SK-N-SH treated with all-trans-retinoic acid at 6 μM for 48 hours (cell line): ENCODE measurements around the gene AP1G1.

ENCODE experiments used
- ATAC-seq: fragments of 200-7000 bp; cut with Tn5 transposase; 3 replicates; pipeline ENCODE4 v1.9.1; 2020; ENCODE audit warnings: mild to moderate bottlenecking, moderate library complexity
- ARNTL ChIP-seq: fragments of 450-650 bp; formaldehyde crosslinking; IDR thresholded peaks from 2 replicates; pipeline ENCODE4 v1.5.0; 2020; ENCODE audit warnings: low read depth, mild to moderate bottlenecking, moderate library complexity, borderline replicate concordance
- BACH2 ChIP-seq: fragments of 250-450 bp; sonication (Bioruptor Pico); IDR thresholded peaks from 2 replicates; pipeline ENCODE4 v1.9.0; 2021; ENCODE audit warnings: mild to moderate bottlenecking, borderline replicate concordance
- CSDC2 ChIP-seq: fragments of 250-450 bp; sonication (Bioruptor Pico); IDR thresholded peaks from 2 replicates; pipeline ENCODE4 v1.5.0; 2020; ENCODE audit warnings: mild to moderate bottlenecking, moderate library complexity
- ESRRG ChIP-seq: fragments of 250-450 bp; sonication (Bioruptor Pico); IDR thresholded peaks from 2 replicates; pipeline ENCODE4 v1.6.1; 2021; ENCODE audit warnings: mild to moderate bottlenecking
- ISL1 ChIP-seq: fragments of 250-450 bp; sonication (Bioruptor Pico); IDR thresholded peaks from 2 replicates; pipeline ENCODE4 v2.1.2; 2022; ENCODE audit warnings: mild to moderate bottlenecking, moderate library complexity
- OSR1 ChIP-seq: fragments of 250-450 bp; sonication (Bioruptor Pico); IDR thresholded peaks from 2 replicates; pipeline ENCODE4 v1.8.0; 2022; ENCODE audit warnings: moderate library complexity, mild to moderate bottlenecking, inconsistent platforms
- PPARA ChIP-seq: fragments of 250-450 bp; sonication (Bioruptor Pico); IDR thresholded peaks from 2 replicates; pipeline ENCODE4 v1.5.0; 2020; ENCODE audit warnings: mild to moderate bottlenecking, borderline replicate concordance
- RARB ChIP-seq: fragments of 250-450 bp; sonication (Bioruptor Pico); IDR thresholded peaks from 2 replicates; pipeline ENCODE4 v1.8.0; 2021; ENCODE audit warnings: mild to moderate bottlenecking, moderate library complexity
- SNAI2 ChIP-seq: fragments of 250-450 bp; sonication (Bioruptor Pico); IDR thresholded peaks from 2 replicates; pipeline ENCODE4 v1.5.0; 2020; ENCODE audit warnings: mild to moderate bottlenecking, moderate library complexity
- TCF4 ChIP-seq: fragments of 250-450 bp; sonication (Bioruptor Pico); IDR thresholded peaks from 2 replicates; pipeline ENCODE4 v1.8.0; 2021; ENCODE audit warnings: mild to moderate bottlenecking, moderate library complexity, borderline replicate concordance
- TOX ChIP-seq: fragments of 250-450 bp; sonication (Bioruptor Pico); IDR thresholded peaks from 2 replicates; pipeline ENCODE4 v1.8.0; 2021; ENCODE audit warnings: mild to moderate bottlenecking, moderate library complexity, borderline replicate concordance
- ZC3H10 ChIP-seq: fragments of 250-450 bp; sonication (Bioruptor Pico); IDR thresholded peaks from 2 replicates; pipeline ENCODE4 v1.5.1; 2021; ENCODE audit warnings: mild to moderate bottlenecking, moderate library complexity
- ZFP3 ChIP-seq: fragments of 250-450 bp; sonication (Bioruptor Pico); IDR thresholded peaks from 2 replicates; pipeline ENCODE4 v1.5.0; 2020; ENCODE audit warnings: mild to moderate bottlenecking, moderate library complexity
- ZNF565 ChIP-seq: fragments of 450-650 bp; formaldehyde crosslinking; conservative IDR thresholded peaks from 2 replicates; pipeline ENCODE4 v1.5.0; 2020; ENCODE audit warnings: low read depth, mild to moderate bottlenecking, moderate library complexity
- ZNF70 ChIP-seq: fragments of 450-650 bp; formaldehyde crosslinking; IDR thresholded peaks from 2 replicates; pipeline ENCODE4 v1.5.0; 2020; ENCODE audit warnings: mild to moderate bottlenecking, moderate library complexity
- ZNF8 ChIP-seq: fragments of 450-650 bp; formaldehyde crosslinking; IDR thresholded peaks from 2 replicates; pipeline ENCODE4 v1.5.0; 2020; ENCODE audit warnings: mild to moderate bottlenecking, moderate library complexity
- TF ChIP-seq, protein P1 (sequence below): fragments of 250-450 bp; sonication (Bioruptor Pico); IDR thresholded peaks from 2 replicates; pipeline ENCODE4 v1.5.1; 2020; ENCODE audit warnings: low read depth, mild to moderate bottlenecking, moderate library complexity
- TF ChIP-seq, protein P2 (sequence below): fragments of 250-450 bp; sonication (Bioruptor Pico); IDR thresholded peaks from 2 replicates; pipeline ENCODE4 v1.5.0; 2020; ENCODE audit warnings: mild to moderate bottlenecking, moderate library complexity
- TF ChIP-seq, protein P3 (sequence below): fragments of 250-450 bp; sonication (Bioruptor Pico); IDR thresholded peaks from 2 replicates; pipeline ENCODE4 v1.5.1; 2021; ENCODE audit warnings: mild to moderate bottlenecking, moderate library complexity
- TF ChIP-seq, protein P4 (sequence below): fragments of 250-450 bp; sonication (Bioruptor Pico); IDR thresholded peaks from 2 replicates; pipeline ENCODE4 v1.8.0; 2020; ENCODE audit warnings: mild to moderate bottlenecking, moderate library complexity, borderline replicate concordance

AP1G1 gene

DNA sequence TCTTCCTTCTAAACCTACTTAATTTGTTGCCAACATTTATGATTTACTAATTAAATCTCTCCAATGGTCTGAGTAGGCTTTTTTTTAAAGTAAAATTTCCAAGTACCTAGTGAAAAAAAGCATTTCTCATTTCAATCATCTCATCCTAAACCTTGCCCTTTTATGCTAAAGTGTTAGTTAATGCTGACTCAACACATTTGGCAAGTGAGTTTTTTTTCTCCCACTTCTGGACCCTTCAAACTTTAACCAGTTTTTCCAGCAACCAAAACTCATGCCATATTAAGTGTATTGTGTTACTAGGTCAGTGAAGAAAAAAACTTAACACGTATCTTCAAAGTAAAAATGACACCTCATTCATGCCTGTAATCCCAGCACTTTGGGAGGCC is 5.3 kb downstream of the AP1G1 start:
- TF ChIP-seq RARB (CRISPR knock-in tag) = no peak
- TF ChIP-seq ISL1 (CRISPR knock-in tag) = no peak
- no peak for TF ChIP-seq BACH2 (CRISPR knock-in tag)
- no peak for TF ChIP-seq TOX (CRISPR knock-in tag)
- TF ChIP-seq, protein P1, sequence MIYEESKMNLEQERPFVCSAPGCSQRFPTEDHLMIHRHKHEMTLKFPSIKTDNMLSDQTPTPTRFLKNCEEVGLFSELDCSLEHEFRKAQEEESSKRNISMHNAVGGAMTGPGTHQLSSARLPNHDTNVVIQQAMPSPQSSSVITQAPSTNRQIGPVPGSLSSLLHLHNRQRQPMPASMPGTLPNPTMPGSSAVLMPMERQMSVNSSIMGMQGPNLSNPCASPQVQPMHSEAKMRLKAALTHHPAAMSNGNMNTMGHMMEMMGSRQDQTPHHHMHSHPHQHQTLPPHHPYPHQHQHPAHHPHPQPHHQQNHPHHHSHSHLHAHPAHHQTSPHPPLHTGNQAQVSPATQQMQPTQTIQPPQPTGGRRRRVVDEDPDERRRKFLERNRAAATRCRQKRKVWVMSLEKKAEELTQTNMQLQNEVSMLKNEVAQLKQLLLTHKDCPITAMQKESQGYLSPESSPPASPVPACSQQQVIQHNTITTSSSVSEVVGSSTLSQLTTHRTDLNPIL (CRISPR knock-in tag) = no peak
- no peak for TF ChIP-seq ESRRG
- no peak for TF ChIP-seq ARNTL (CRISPR knock-in tag)
- no peak for TF ChIP-seq OSR1 (CRISPR knock-in tag)
- no peak for TF ChIP-seq ZNF8
- no peak for TF ChIP-seq TCF4
- TF ChIP-seq ZNF70 (CRISPR knock-in tag) = no peak
- no peak for TF ChIP-seq ZC3H10 (CRISPR knock-in tag)
- no peak for TF ChIP-seq PPARA (CRISPR knock-in tag)
- TF ChIP-seq, protein P2, sequence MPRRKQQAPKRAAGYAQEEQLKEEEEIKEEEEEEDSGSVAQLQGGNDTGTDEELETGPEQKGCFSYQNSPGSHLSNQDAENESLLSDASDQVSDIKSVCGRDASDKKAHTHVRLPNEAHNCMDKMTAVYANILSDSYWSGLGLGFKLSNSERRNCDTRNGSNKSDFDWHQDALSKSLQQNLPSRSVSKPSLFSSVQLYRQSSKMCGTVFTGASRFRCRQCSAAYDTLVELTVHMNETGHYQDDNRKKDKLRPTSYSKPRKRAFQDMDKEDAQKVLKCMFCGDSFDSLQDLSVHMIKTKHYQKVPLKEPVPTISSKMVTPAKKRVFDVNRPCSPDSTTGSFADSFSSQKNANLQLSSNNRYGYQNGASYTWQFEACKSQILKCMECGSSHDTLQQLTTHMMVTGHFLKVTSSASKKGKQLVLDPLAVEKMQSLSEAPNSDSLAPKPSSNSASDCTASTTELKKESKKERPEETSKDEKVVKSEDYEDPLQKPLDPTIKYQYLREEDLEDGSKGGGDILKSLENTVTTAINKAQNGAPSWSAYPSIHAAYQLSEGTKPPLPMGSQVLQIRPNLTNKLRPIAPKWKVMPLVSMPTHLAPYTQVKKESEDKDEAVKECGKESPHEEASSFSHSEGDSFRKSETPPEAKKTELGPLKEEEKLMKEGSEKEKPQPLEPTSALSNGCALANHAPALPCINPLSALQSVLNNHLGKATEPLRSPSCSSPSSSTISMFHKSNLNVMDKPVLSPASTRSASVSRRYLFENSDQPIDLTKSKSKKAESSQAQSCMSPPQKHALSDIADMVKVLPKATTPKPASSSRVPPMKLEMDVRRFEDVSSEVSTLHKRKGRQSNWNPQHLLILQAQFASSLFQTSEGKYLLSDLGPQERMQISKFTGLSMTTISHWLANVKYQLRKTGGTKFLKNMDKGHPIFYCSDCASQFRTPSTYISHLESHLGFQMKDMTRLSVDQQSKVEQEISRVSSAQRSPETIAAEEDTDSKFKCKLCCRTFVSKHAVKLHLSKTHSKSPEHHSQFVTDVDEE (CRISPR knock-in tag) = no peak
- no peak for TF ChIP-seq ZNF565 (CRISPR knock-in tag)
- TF ChIP-seq, protein P3, sequence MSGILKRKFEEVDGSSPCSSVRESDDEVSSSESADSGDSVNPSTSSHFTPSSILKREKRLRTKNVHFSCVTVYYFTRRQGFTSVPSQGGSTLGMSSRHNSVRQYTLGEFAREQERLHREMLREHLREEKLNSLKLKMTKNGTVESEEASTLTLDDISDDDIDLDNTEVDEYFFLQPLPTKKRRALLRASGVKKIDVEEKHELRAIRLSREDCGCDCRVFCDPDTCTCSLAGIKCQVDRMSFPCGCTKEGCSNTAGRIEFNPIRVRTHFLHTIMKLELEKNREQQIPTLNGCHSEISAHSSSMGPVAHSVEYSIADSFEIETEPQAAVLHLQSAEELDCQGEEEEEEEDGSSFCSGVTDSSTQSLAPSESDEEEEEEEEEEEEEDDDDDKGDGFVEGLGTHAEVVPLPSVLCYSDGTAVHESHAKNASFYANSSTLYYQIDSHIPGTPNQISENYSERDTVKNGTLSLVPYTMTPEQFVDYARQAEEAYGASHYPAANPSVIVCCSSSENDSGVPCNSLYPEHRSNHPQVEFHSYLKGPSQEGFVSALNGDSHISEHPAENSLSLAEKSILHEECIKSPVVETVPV (CRISPR knock-in tag) = no peak
- no peak for TF ChIP-seq ZFP3
- TF ChIP-seq, protein P4, sequence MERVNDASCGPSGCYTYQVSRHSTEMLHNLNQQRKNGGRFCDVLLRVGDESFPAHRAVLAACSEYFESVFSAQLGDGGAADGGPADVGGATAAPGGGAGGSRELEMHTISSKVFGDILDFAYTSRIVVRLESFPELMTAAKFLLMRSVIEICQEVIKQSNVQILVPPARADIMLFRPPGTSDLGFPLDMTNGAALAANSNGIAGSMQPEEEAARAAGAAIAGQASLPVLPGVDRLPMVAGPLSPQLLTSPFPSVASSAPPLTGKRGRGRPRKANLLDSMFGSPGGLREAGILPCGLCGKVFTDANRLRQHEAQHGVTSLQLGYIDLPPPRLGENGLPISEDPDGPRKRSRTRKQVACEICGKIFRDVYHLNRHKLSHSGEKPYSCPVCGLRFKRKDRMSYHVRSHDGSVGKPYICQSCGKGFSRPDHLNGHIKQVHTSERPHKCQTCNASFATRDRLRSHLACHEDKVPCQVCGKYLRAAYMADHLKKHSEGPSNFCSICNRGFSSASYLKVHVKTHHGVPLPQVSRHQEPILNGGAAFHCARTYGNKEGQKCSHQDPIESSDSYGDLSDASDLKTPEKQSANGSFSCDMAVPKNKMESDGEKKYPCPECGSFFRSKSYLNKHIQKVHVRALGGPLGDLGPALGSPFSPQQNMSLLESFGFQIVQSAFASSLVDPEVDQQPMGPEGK = no peak
- TF ChIP-seq, all 23 proteins: peak for 0
- no peak for ATAC-seq

DNA sequence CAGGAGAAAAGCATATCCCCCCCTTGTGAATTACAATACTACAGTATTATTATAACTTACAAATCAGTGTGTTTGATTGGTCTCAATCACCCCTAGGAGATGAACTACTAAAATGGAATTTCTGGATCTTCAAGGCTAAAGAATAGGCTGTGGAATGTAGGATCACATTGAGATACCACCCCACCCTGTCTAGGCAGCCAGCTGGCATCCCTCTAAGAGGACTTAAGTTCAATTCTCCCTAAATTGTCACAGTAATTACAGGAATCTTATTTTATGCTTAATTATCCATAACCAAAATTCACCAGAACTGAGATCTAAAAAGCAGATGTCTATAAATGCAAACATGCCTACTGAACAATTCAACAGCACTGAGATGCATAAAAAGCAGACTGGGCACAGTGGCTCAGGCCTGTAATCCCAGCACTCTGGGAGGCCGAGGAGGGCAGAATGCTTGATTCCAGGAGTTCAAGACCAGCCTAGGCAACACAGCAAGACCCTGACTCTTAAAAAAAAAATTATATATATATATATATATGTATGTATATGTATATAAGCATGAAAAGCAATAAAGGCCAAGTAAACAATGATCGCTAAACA is 12.0 kb downstream of the AP1G1 start:
- TF ChIP-seq ZNF70 (CRISPR knock-in tag) (no peak), ISL1 (CRISPR knock-in tag) (no peak)
- TF ChIP-seq, protein P2 (CRISPR knock-in tag) = no peak
- ATAC-seq = no peak

DNA sequence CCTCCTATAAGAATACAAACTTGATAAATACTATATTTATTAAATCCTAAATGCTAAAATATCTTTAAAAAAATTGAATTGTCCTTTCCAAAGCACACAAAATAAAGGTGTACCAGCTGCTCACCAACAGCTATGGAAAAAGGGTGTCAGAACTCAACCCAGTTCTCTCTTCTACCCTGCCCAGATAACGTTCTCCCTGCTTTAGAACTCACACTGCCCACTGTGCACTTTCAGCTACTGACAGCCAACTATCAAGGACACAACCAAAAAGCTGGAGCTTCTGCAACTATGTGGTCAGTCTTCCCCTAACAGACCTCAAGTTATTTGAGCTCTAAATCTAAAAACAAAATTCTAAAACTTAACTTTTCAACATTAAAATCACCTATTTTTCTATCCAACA is 13.7 kb downstream of the AP1G1 start:
- no peak for ATAC-seq
- TF ChIP-seq ZNF565 (CRISPR knock-in tag) (no peak), ESRRG (no peak), ISL1 (CRISPR knock-in tag) (no peak), RARB (CRISPR knock-in tag) (no peak), SNAI2 (CRISPR knock-in tag) (no peak), ARNTL (CRISPR knock-in tag) (no peak), CSDC2 (CRISPR knock-in tag) (no peak), OSR1 (CRISPR knock-in tag) (no peak), ZFP3 (no peak)
- TF ChIP-seq, protein P1 (CRISPR knock-in tag) = no peak
- TF ChIP-seq, protein P2 (CRISPR knock-in tag) = no peak
